Measurements from ENCODE around the gene TYW1B. TPM values are rescaled to one million over a fixed set of nuclear protein-coding genes. Genes with fewer than 3 reads are reported as not detected.
"Not testable (repeated sequence)": the region's sequence is repeated elsewhere in the genome, so short reads cannot be mapped to it uniquely, and the experiment has no call there.

The TYW1B gene
- polyA plus RNA-seq, 2 donors, result 0.89 to 1.9 TPM

DNA sequence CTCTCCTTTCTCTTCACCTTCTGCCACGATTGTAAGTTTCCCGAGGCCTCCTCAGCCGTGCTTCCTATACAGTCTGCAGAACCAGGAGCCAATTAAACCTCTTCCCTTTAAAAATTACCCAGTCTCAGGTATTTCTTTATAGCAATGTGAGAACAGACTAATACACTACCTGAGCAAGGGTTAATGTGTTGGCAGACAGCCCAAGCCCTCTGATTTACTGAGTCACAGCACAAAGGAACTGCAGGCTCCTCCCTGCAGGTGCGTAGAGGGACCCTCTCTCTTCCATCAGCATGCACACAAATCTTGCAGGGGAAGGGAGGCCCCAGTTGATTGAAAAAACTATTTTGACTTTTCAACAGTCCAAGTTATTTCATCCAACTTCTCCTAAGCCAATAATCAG is 271.3 kb downstream of the TYW1B start:
- not testable (repeated sequence) for H3K4me1 ChIP-seq (ENCODE audit: control insufficient read depth in 2 of 2, insufficient read depth in 2 of 2, low read length in 1 of 2); H3K9me3 ChIP-seq (ENCODE audit: control insufficient read depth in 2 of 2, insufficient read depth in 1 of 2, low read depth in 1 of 2, low read length in 1 of 2); H3K4me3 ChIP-seq (ENCODE audit: low read depth in 1 of 2, low read length in 2 of 2); H3K27ac ChIP-seq (ENCODE audit: low read depth in 2 of 2, low read length in 1 of 2); H3K27me3 ChIP-seq (ENCODE audit: control insufficient read depth in 1 of 2, insufficient read depth in 2 of 2, low read length in 2 of 2); H3K36me3 ChIP-seq (ENCODE audit: control insufficient read depth in 2 of 2, insufficient read depth in 2 of 2, low read length in 1 of 2)
- 42 to 55% methylated on average over 4 of the region's 4 CpGs for WGBS, 2 donors

DNA sequence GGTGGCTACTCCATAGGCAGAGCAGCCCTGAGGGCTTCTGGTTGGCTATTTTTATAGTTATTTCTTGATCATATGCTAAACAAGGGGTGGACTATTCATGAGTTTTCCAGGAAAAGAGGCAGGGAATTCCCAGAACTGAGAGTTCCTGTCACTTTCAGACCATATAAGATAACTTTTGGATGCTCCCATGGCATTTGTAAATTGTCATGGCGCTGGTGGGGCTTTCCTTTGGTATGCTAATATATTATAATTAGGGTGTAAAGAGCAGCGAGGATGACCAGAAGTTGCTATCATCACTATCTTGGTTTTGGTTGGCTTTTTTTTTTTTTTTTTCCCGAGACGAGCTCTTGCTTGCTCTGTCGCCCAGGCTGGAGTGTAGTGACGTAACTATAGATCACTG is 272.8 kb downstream of the TYW1B start:
- not testable (repeated sequence) for H3K4me3 ChIP-seq (ENCODE audit: low read depth in 1 of 2, low read length in 2 of 2); H3K27ac ChIP-seq (ENCODE audit: low read depth in 2 of 2, low read length in 1 of 2); H3K36me3 ChIP-seq (ENCODE audit: control insufficient read depth in 2 of 2, insufficient read depth in 2 of 2, low read length in 1 of 2); H3K27me3 ChIP-seq (ENCODE audit: control insufficient read depth in 1 of 2, insufficient read depth in 2 of 2, low read length in 2 of 2); H3K4me1 ChIP-seq (ENCODE audit: control insufficient read depth in 2 of 2, insufficient read depth in 2 of 2, low read length in 1 of 2); H3K9me3 ChIP-seq (ENCODE audit: control insufficient read depth in 2 of 2, insufficient read depth in 1 of 2, low read depth in 1 of 2, low read length in 1 of 2)
- WGBS, 2 donors, result 80 to 96% methylated on average over 5 of the region's 6 CpGs

DNA sequence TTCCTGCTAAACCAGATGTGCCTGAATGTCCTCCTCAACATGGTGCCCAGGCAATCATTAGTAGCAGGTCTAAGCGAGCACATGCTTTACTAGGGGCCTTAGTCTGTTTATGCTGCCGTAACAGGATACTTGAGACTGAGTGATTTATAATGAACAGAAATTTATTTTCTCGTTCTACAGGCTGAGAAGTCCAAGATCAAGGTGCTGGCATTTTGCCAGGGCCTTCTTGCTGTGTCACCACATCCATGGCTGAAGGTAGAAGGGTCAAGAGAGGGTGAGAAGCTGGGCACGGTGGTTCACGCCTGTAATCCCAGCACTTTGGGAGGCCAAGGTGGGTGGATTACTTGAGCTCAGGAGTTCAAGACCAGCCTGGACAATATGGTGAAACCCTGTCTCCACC is 273.6 kb downstream of the TYW1B start:
- not testable (repeated sequence) for H3K36me3 ChIP-seq (ENCODE audit: control insufficient read depth in 2 of 2, insufficient read depth in 2 of 2, low read length in 1 of 2); H3K27ac ChIP-seq (ENCODE audit: low read depth in 2 of 2, low read length in 1 of 2); H3K9me3 ChIP-seq (ENCODE audit: control insufficient read depth in 2 of 2, insufficient read depth in 1 of 2, low read depth in 1 of 2, low read length in 1 of 2); H3K27me3 ChIP-seq (ENCODE audit: control insufficient read depth in 1 of 2, insufficient read depth in 2 of 2, low read length in 2 of 2); H3K4me1 ChIP-seq (ENCODE audit: control insufficient read depth in 2 of 2, insufficient read depth in 2 of 2, low read length in 1 of 2); H3K4me3 ChIP-seq (ENCODE audit: low read depth in 1 of 2, low read length in 2 of 2)
- 76 to 78% methylated on average over 5 of the region's 5 CpGs for WGBS, 2 donors

DNA sequence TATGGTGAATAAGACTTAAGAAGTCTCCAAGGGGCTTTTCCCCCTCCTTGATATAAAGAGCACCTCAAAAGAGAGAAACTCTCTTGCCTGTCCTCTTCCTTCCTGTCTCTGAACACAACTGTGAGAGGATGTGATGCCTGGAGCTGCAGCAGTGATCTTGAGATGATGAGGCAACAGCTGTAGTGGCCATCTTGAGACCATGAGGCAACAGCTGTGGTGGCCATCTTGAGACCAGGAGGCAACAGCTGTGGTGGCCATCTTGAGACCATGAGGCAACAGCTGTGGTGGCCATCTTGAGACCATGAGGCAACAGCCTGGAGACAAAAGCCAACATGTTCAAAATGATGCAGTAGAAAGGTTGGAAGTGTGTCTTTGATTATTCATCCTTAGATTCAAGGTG is 277.5 kb downstream of the TYW1B start:
- not testable (repeated sequence) for H3K9me3 ChIP-seq (ENCODE audit: control insufficient read depth in 2 of 2, insufficient read depth in 1 of 2, low read depth in 1 of 2, low read length in 1 of 2); H3K36me3 ChIP-seq (ENCODE audit: control insufficient read depth in 2 of 2, insufficient read depth in 2 of 2, low read length in 1 of 2); H3K27me3 ChIP-seq (ENCODE audit: control insufficient read depth in 1 of 2, insufficient read depth in 2 of 2, low read length in 2 of 2); H3K27ac ChIP-seq (ENCODE audit: low read depth in 2 of 2, low read length in 1 of 2); H3K4me1 ChIP-seq (ENCODE audit: control insufficient read depth in 2 of 2, insufficient read depth in 2 of 2, low read length in 1 of 2); H3K4me3 ChIP-seq (ENCODE audit: low read depth in 1 of 2, low read length in 2 of 2)

DNA sequence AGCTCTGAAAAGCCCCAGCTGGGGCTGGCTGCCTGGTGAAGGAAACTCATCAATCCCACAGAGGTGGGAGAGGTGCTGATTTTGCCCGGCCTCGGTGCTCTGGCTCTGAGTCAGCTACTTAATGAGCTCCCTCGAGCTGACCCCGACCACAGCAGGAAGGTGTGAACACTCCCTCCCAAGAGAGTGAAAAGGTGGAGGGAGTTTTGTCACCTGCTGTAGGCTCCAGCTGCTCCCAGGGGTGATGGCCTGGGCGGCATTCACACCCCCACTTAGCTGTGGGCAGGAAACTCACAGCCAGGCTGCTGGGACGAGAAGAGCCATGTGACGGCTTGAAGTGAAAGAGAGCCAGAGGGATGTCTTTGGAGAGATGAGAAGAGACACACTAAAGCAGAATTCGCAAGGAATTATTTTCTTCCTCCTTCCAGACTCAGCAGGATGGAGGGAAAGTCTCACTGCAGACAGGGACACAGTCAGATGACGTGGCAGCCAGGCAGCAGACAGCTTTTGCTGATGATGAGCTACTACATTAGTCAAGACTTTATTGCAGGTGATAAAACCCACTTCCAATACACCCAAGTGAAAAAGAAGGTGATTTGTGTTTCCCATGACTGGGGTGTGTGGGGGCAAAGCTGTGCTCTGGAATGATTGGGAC is 281.3 kb downstream of the TYW1B start:
- WGBS, 2 donors, result 38 to 42% methylated on average over 9 of the region's 9 CpGs

DNA sequence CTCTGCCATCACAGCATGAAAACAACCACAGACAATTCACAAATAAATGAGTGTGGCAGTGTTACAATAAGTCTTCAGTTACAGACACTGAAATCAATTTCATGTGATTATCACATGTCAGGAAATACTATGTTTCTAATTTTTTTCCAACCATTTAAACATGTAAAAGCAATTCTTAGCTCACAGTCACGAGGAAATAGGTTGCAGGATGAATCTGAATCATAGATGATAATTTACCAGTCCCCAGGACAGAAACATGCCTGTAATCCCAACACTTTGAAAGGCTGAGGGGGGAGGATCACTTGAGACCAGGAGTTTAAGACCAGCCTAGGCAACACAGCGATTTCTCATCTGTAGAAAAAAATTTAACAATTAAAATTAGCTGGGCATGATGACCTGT is 283.5 kb downstream of the TYW1B start:
- not testable (repeated sequence) for H3K4me3 ChIP-seq (ENCODE audit: low read depth in 1 of 2, low read length in 2 of 2); H3K36me3 ChIP-seq (ENCODE audit: control insufficient read depth in 2 of 2, insufficient read depth in 2 of 2, low read length in 1 of 2); H3K27me3 ChIP-seq (ENCODE audit: control insufficient read depth in 1 of 2, insufficient read depth in 2 of 2, low read length in 2 of 2); H3K27ac ChIP-seq (ENCODE audit: low read depth in 2 of 2, low read length in 1 of 2); H3K9me3 ChIP-seq (ENCODE audit: control insufficient read depth in 2 of 2, insufficient read depth in 1 of 2, low read depth in 1 of 2, low read length in 1 of 2); H3K4me1 ChIP-seq (ENCODE audit: control insufficient read depth in 2 of 2, insufficient read depth in 2 of 2, low read length in 1 of 2)
- WGBS, 2 donors, result 62 to 63% methylated on average over 2 of the region's 2 CpGs

More for the DNA sequence above, 281.3 kb downstream of the TYW1B start:
- H3K4me3 ChIP-seq (ENCODE audit: low read depth in 1 of 2, low read length in 2 of 2); H3K36me3 ChIP-seq (ENCODE audit: control insufficient read depth in 2 of 2, insufficient read depth in 2 of 2, low read length in 1 of 2); H3K4me1 ChIP-seq (ENCODE audit: control insufficient read depth in 2 of 2, insufficient read depth in 2 of 2, low read length in 1 of 2); H3K9me3 ChIP-seq (ENCODE audit: control insufficient read depth in 2 of 2, insufficient read depth in 1 of 2, low read depth in 1 of 2, low read length in 1 of 2); H3K27ac ChIP-seq (ENCODE audit: low read depth in 2 of 2, low read length in 1 of 2); H3K27me3 ChIP-seq (ENCODE audit: control insufficient read depth in 1 of 2, insufficient read depth in 2 of 2, low read length in 2 of 2): not testable (repeated sequence)

DNA sequence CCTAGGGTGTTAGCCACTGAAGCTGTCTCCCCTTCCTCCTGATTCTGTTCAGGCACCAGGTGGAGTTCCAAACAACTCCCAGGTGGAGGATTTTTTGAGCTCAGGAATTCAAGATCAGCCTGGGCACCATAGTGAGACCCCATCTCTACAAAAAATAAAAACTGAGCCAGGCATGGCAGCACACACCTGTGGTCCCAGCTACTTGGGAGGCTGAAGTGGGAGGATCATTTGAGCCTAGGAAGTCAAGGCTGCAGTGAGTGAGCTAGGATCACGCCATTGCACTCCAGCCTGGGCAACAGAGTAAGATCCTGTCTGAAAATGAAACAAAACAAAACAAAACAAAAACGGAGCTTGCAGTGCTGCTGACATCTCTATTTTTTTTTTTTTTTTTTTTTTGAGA is 287.1 kb downstream of the TYW1B start:
- H3K27me3 ChIP-seq (ENCODE audit: control insufficient read depth in 1 of 2, insufficient read depth in 2 of 2, low read length in 2 of 2), result no peaks in the 10 kb centered on the region
- WGBS, 2 donors, result 75 to 79% methylated on average over 2 of the region's 2 CpGs
- H3K4me3 ChIP-seq (ENCODE audit: low read depth in 1 of 2, low read length in 2 of 2), result no peak overlapping the region

DNA sequence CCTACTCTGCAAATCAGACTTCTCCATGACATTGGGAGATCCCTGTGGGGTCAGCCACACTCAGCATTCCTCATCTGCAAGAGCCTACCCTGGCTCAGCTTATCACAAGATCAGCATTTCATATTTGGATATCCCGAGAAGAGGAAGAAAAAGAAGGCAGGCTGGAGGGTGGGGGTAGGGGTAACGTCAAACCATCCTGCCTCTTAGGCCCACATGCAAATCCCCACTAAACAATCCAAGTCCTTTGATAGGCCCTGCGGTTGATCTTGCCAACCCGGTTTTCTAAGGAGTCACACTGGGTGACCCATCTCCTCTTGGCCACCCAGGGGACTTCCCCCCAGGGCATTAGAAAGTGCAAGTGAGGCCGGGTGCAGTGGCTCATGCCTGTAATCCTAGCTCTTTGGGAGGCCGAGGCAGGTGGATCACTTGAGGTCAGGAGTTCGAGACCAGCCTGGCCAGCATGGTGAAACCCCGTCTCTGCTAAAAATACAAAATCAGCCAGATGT is 287.8 kb downstream of the TYW1B start:
- WGBS, 2 donors, result 78 to 82% methylated on average over 8 of the region's 8 CpGs
- no peak overlapping the region for H3K27ac ChIP-seq (ENCODE audit: low read depth in 2 of 2, low read length in 1 of 2)
- no peak overlapping the region for H3K4me3 ChIP-seq (ENCODE audit: low read depth in 1 of 2, low read length in 2 of 2)
- no peaks in the 10 kb centered on the region for H3K9me3 ChIP-seq (ENCODE audit: control insufficient read depth in 2 of 2, insufficient read depth in 1 of 2, low read depth in 1 of 2, low read length in 1 of 2)
- H3K36me3 ChIP-seq (ENCODE audit: control insufficient read depth in 2 of 2, insufficient read depth in 2 of 2, low read length in 1 of 2), result no peaks in the 10 kb centered on the region
- no peaks in the 10 kb centered on the region for H3K27me3 ChIP-seq (ENCODE audit: control insufficient read depth in 1 of 2, insufficient read depth in 2 of 2, low read length in 2 of 2)
- no peaks in the 10 kb centered on the region for H3K4me1 ChIP-seq (ENCODE audit: control insufficient read depth in 2 of 2, insufficient read depth in 2 of 2, low read length in 1 of 2)

More for the DNA sequence above, 287.1 kb downstream of the TYW1B start:
- no peaks in the 10 kb centered on the region for H3K9me3 ChIP-seq (ENCODE audit: control insufficient read depth in 2 of 2, insufficient read depth in 1 of 2, low read depth in 1 of 2, low read length in 1 of 2)
- H3K4me1 ChIP-seq (ENCODE audit: control insufficient read depth in 2 of 2, insufficient read depth in 2 of 2, low read length in 1 of 2), result no peaks in the 10 kb centered on the region
- H3K27ac ChIP-seq (ENCODE audit: low read depth in 2 of 2, low read length in 1 of 2), result no peak overlapping the region
- H3K36me3 ChIP-seq (ENCODE audit: control insufficient read depth in 2 of 2, insufficient read depth in 2 of 2, low read length in 1 of 2), result no peaks in the 10 kb centered on the region

DNA sequence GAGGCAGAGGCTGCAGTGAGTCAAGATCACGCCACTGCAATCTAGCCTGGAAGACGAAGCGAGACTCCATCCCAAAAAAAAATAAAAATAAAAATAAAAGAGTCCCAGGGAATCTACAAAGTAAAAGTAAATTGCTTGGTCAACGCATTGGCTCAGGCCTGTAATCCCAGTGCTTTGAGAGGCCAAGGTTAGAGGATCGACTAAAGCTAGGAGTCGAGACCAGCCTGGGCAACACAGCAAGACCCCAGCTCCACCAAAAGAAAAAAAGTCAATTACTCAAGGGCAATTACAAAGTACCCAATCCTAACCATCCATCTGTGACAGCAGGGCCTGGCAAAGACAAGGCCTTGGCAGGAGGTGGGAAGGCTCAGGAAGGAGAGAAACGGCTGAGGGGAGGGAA is 288.3 kb downstream of the TYW1B start:
- 89 to 91% methylated on average over 7 of the region's 7 CpGs for WGBS, 2 donors
- Histone ChIP-seq H3K27me3 (ENCODE audit: control insufficient read depth in 1 of 2, insufficient read depth in 2 of 2, low read length in 2 of 2) (no peaks in the 10 kb centered on the region), H3K4me1 (ENCODE audit: control insufficient read depth in 2 of 2, insufficient read depth in 2 of 2, low read length in 1 of 2) (no peaks in the 10 kb centered on the region), H3K9me3 (ENCODE audit: control insufficient read depth in 2 of 2, insufficient read depth in 1 of 2, low read depth in 1 of 2, low read length in 1 of 2) (no peaks in the 10 kb centered on the region), H3K4me3 (ENCODE audit: low read depth in 1 of 2, low read length in 2 of 2) (no peak overlapping the region), H3K36me3 (ENCODE audit: control insufficient read depth in 2 of 2, insufficient read depth in 2 of 2, low read length in 1 of 2) (no peaks in the 10 kb centered on the region), H3K27ac (ENCODE audit: low read depth in 2 of 2, low read length in 1 of 2) (no peak overlapping the region)

DNA sequence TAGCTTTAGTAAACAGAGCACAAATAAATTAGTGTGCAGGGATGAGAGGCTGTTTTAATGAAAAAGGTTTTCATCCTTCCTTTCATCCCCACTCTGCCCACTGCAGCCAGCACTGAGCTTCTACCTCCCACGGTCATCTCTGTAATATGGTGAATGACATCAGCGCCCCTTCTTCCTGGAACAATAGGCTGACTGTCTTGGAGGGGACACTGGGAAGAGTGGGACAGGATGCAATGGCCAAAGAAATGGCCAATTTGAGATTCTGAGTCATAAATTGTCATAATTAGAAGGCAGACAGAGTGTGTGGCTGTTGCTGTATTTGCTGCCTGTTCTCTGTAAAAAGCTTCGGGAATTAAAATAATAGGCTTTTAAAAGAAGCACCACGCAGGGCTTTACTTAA is 289.1 kb downstream of the TYW1B start:
- H3K4me1 ChIP-seq (ENCODE audit: control insufficient read depth in 2 of 2, insufficient read depth in 2 of 2, low read length in 1 of 2), result no peaks in the 10 kb centered on the region
- H3K36me3 ChIP-seq (ENCODE audit: control insufficient read depth in 2 of 2, insufficient read depth in 2 of 2, low read length in 1 of 2), result no peaks in the 10 kb centered on the region
- H3K9me3 ChIP-seq (ENCODE audit: control insufficient read depth in 2 of 2, insufficient read depth in 1 of 2, low read depth in 1 of 2, low read length in 1 of 2), result no peaks in the 10 kb centered on the region
- no peaks in the 10 kb centered on the region for H3K27me3 ChIP-seq (ENCODE audit: control insufficient read depth in 1 of 2, insufficient read depth in 2 of 2, low read length in 2 of 2)
- H3K27ac ChIP-seq (ENCODE audit: low read depth in 2 of 2, low read length in 1 of 2), result no peak overlapping the region
- 84 to 88% methylated on average over 4 of the region's 4 CpGs for WGBS, 2 donors
- H3K4me3 ChIP-seq (ENCODE audit: low read depth in 1 of 2, low read length in 2 of 2), result no peak overlapping the region
